Head of caudate nucleus (tissue), 42 donors: ENCODE measurements around the gene RECQL5.
"Not testable (repeated sequence)": the region's sequence is repeated elsewhere in the genome, so short reads cannot be mapped to it uniquely, and the experiment has no call there.

Source experiments
- DNase-seq, 42 donors: peaks; one replicate each; pipeline versions ENCODE4 v3.0.0 to v3.0.0-alpha.2; 2020 to 2021; ENCODE audit warnings: mixed read lengths in 7 of 42
- intact Hi-C: fragments of 100-400 bp; cut with DNase I; formaldehyde crosslinking; loops from one replicate; pipeline ENCODE4 v1.15.0; 2022

The RECQL5 gene

GRCh38 chr17:75589012-75589918, 77.7 kb downstream of the RECQL5 start:
- intact Hi-C loops = loop anchor here (5.0 to 10.0 kb wide), 2 partner anchors 72 to 164 kb away; partner anchors contain the start of genes CASKIN2 and TSEN54

GRCh38 chr17:75588596-75589011, 78.3 kb downstream of the RECQL5 start:
- intact Hi-C loops = loop anchor here (5.0 to 10.0 kb wide), 2 partner anchors 71 to 164 kb away; partner anchors contain the start of genes CASKIN2 and TSEN54
- DNase-seq = peak in 23 of 42 donors; percentile 2 to 62 (median 32)

More at GRCh38 chr17:75589012-75589918, 77.7 kb downstream of the RECQL5 start:
- DNase-seq = peak; percentile 82 to 99 (median 95)

DNA sequence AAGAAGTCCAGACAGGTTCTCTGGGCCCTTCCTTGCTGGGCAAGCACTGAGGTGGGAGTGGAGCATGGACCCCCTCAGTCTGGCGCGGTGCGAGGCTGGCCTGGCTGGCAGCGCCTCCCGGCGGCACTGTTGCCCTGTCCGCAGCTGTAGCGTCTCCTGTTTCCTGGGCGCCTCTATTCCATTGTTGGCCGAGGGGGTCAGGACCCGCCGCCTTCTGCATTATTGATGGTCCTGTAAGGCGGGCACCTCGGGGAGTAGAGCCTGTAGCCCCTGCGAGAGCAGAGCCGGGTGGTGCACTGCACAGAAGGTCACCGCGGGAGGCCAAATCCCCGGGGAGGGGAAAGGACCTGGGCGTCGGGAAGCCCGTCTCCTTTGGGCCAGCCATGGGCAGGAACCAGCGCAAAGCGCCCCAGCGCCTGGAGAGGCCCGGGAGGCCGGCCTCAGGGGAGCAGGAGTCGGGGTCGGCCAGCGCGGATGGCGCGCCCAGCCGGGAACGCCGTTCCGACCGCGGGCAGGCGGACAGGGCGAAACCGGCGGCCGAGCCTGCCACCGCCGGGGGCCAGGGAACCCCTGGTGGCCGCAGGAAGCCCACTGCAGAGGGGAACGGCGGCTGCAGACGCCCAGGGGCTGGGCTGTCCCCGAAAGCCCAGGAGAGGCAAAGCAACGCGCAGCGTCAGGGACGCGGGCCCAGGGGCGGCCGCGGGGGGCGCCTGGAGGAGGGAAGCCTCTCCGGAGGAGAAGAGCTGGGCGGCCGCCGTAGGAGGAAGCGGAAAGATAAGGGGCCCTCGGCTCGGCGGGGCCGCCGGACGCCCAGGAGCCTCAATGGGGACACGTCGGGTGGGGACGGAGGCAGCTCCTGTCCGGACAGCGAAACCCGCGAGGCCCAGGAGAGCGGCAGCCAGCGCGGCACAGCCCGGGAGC, 79.0 kb downstream of the RECQL5 start, which contains the start of gene MYO15B:
TSS of gene MYO15B (plus strand) at position 126 of the 921 bp plus-strand sequence. CDS start at position 384, 258 bp downstream.
- intact Hi-C loops = loop anchor here (5.0 to 10.0 kb wide), 2 partner anchors 71 to 163 kb away; partner anchors contain the start of genes CASKIN2 and TSEN54
- DNase-seq = peak in 41 of 42 donors; percentile 25 to 81 (median 59)

GRCh38 chr17:75584849-75585175, 82.1 kb downstream of the RECQL5 start:
- DNase-seq = no peak
- intact Hi-C loops = loop anchor here (5.0 to 10.0 kb wide), 2 partner anchors 68 to 160 kb away; partner anchors contain the start of genes CASKIN2 and TSEN54

DNA sequence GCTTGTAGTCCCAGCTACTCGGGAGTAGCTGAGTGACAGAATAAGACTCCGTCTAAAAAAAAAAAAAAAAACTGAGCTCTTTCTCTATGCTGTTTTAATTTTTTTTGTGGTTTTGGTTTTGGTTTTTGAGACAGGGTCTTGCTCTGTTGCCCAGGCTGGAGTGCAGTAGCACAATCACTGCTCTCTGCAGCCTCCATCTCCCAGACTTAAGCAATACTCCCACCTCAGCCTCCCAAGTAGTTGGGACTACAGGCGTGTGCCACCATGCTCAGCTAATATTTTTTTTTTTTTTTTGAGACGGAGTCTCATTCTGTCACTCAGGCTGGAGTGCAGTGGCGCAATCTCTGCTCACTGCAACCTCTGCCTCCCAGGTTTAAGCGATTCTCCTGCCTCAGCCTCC, 83.8 kb downstream of the RECQL5 start:
- intact Hi-C loops = loop anchor here (10.0 kb wide), 1 partner anchor 158 kb away; no protein-coding TSS in a partner anchor

GRCh38 chr17:75581121-75581725, 85.7 kb downstream of the RECQL5 start:
- DNase-seq = peak in 3 of 42 donors; percentile 24 to 38 (median 27)
- intact Hi-C loops = loop anchor here (10.0 kb wide), 1 partner anchor 156 kb away; no protein-coding TSS in a partner anchor

More for the DNA sequence above, 83.8 kb downstream of the RECQL5 start:
- not testable (repeated sequence) for DNase-seq
